ENCODE measurements around the gene AKAP17A.

AKAP17A gene

DNA sequence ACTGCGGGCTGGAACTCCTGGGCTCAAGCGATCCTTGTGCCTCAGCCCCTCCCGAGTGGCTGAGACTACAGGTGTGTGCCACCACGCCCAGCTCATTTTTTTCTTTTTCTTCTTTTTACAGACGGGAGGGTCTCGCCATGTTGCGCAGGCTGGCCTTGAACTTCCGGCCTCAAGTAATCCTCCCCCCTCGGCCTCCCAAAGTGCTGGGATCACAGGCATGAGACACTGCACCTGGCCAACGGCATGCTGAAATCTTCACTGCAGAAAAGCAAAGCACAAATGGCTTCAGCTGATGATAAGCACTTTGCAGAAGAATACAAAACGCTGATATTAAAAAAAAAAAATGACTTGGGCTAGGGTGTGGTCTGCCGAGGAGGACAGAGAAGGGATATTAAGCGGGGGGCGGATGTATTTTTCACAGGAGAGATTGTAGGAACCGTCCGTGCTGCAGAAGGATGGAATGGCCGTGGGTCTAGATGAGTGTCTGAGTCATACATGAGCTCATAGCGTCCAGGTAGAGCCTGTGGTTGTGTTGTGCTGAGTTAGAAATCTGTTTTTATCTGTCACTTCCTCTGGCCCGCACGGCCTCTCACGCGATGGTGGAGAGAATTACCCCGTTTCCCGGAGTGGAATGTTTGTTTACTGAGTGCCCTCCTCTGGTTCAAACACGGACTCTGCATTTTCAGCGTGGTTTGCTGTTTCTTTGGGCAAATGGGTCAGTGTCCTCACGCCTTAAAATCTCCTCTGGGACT, 8.5 kb upstream of the AKAP17A start:
- DNase-seq (ENCODE audit: low read depth, low spot score) = no peak

DNA sequence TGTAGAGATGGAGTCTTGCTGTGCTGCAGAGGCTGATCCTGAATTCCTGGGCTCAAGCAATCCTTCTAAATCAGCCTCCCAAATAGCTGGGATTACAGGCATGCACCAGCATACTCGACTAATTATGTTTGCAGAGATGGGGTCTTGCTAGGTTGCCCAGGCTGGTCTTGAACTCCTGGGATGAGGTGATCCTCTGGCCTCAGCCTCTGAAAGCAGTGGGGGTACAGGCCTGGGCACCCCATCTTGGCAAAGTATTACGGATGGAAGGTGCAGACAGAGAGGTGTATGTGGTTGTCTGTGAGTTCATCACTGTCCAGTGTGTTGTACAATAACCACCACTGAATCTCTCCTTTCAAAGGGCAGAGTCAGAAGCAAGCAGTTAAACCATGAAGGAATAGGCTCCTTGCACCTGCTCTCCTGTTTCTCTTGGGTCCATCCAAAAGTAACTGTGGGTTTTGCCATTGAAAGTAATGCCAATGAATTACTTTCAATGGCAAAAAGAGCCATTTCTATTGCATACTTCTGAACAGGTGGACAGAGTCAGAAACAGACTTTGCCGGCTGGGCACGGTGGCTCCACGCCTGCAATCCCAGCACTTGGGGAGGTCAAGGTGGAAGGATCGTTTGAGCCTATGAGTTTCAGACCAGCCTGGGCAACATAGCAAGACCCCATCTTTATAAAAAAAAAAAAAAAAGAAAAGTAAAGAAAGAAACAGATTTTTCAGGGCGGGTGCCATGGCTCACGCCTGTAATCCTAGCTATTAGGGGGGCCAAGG, 7.0 kb upstream of the AKAP17A start:
- DNase-seq (ENCODE audit: low read depth, low spot score) = no peak

DNA sequence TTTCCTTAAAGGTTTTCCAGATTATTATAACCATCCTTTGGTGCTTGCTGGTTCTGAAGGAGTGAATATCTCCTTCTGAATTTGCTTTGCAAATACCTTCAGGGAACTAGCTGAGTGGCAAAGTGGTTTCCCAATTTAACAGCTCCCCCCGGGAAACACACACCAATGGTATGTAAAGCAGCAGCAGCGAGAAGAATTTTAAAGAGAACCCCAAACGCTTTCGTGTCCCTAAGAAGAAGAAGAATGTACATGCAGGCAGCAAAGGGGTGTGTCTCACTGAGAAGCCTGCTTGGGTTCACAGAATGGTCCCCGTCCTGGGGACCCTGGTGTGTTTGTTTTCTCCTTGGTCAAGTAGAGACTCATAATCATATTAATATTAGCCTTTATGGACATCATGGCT, 4.2 kb upstream of the AKAP17A start:
- DNase-seq (ENCODE audit: low read depth, low spot score) = no peak

DNA sequence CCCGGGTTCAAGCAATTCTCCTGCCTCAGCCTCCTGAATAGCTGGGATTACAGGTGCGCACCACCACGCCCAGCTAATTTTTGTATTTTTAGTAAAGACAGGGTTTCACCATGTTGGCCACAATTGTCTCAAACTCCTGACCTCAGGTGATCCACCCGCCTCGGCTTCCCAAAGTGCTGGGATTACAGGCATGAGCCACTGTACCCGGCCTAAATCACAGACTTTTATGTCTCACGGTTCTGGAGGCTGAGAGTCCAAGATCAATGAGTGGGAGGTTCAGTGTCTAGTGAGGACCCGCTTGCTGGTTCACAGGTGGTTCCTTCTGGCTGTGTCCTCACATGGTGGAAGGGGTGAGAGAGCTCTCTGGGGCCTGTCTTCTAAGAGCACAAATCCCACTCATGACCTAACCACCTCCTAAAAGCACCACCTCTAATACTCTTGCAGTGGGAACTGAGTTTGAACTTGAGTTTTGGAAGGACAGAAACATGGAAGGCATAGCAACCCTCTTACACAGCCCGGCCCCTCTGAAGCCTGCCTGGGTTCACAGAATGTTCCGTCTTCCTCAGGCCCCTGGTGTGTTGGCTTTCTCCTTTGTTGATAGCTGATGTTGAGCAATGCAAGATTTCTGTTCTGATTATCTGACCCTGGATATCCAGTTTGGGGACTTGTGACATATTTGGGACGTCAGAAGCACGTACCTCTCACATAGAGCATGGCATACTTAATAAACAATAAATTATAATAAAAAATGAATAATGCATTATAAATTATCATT, 1.9 kb upstream of the AKAP17A start:
- DNase-seq (ENCODE audit: low read depth, low spot score) = no peak

DNA sequence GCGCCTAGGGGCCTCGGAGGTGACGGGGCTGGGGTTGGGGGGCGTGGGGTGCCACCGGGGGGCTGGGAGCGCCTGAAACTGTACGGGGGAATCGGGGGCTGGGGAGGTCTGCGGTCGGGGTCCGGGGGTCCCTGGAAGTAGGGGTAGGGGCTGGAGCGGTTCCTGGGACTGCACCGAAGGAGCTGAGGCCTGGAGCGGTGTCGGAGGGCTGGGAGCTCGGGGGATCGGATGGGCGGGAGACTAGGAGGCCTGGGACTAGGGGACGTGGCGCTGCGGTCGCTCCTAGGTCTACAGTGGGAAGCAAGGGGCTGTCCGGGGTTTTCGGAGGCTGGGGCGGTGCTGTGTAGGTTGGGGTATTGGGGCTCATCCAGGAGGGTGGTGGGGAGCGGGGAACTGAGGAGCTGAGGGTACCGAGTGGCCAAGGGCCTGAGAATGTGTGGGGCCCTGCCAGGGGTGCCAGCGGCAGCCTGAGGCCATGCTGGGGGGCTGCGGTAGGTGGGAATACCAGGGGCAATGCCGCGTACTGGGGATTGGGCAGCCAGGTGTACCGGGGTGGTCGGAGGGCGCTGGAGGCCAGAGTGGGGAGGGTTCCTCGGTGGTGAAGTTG, 562 bp downstream of the AKAP17A start:
- no peak for DNase-seq (ENCODE audit: low read depth, low spot score)

DNA sequence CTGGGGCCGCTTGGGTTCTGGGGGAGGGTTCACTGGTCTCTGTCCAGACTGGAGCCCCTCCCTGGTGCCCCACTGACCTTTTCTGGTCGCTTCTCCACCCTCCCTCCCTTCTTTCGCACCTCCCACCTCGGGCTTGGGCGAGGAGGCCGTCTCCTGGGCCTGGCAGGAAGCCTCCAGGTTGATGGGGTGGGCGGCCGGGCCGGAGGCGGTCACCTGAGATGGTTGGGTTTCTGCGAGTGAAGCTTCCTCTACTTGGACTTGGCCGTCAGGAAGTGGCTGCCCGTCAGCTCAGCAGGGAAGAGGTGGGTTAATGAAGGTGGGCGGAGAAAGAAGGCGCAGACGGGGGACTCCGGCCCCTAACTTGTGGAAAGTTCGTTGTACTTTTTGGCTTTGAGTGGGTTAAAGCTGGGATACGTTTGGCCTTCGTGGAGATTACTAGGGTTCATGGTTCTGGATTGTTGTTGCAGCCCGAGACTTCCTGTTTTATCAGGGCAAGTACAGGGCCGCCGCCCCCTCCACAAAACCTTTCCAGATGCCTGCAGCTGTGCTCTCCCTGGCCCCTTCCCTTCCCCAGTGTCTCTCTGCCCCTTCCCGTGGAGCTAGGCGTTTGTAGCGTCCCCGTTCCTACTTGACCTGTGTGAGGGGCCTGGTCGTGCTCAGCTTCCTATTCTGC, 1.2 kb downstream of the AKAP17A start:
- DNase-seq (ENCODE audit: low read depth, low spot score) = no peak

DNA sequence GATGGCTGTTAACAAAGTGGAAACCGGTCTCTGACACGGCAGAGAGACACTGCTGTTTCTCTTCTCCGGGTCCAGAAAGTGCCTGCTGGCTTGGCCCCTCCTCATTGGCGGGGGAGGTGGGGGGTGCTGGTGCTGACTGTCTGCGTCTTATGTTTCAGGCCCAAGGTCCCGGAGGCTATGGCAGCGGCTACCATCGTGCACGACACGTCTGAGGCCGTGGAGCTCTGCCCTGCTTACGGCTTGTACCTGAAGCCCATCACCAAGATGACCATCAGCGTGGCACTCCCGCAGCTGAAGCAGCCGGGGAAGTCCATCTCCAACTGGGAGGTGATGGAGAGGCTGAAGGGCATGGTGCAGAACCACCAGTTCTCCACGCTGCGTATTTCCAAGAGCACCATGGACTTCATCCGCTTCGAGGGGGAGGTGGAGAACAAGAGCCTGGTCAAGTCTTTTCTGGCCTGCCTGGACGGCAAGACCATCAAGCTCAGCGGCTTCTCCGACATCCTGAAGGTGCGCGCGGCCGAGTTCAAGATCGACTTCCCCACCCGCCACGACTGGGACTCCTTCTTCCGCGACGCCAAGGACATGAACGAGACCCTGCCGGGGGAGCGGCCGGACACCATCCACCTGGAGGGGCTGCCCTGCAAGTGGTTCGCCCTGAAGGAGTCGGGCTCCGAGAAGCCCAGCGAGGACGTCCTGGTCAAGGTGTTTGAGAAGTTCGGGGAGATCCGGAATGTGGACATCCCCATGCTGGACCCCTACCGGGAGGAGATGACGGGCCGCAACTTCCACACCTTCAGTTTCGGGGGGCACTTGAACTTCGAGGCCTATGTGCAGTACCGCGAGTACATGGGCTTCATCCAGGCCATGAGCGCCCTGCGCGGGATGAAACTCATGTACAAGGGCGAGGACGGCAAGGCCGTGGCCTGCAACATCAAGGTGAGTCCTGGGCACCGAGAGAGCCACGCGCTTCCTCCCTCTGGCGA, 2.2 kb downstream of the AKAP17A start:
- DNase-seq (ENCODE audit: low read depth, low spot score) = no peak

DNA sequence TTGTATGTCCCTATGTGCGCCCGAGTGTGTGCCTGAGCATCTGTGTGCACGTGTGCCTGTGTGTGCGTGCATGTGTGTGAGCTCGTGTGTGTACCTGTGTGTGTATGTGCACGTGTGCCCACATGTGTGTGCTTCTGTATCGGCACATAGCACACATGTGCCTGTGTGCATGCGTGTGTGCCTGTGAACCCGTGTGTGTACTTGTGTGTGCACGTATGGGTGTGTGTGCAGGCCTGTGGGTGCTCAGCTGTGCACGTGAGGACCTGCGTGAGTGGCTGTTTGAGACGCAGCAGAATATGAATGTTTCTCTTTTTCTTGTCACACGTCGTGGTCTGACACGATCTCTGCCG, 4.3 kb downstream of the AKAP17A start:
- no peak for DNase-seq (ENCODE audit: low read depth, low spot score)

DNA sequence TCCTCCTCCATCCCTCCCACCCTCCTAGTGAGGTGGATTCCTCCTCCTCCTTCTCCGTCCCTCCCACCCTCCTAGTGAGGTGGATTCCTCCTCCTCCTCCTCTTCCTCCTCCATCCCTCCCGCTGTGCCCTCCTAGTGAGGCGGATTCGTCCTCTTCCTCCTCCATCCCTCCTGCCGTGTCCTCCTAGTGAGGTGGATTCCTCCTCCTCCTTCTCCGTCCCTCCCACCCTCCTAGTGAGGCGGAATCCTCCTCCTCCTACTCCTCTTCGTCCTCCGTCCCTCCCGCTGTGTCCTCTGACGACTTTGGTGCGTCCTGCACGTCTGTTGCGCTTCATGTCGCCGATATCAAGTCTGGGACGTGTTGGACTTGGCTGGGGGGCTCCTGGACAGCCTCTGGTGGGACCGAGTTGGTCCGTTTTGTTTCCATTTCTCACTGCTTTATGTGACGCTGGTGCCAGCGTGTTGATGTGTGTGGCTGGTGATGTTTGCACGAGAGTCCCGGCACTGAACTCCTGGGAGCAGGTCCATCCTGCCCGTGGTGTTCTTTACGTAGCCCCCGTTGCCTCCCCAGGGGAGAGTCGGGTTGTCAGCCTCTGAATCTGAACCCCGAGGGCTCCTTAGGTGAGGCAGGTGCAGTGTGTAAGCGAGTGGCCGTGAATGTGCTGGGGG, 5.4 kb downstream of the AKAP17A start:
- no peak for DNase-seq (ENCODE audit: low read depth, low spot score)

DNA sequence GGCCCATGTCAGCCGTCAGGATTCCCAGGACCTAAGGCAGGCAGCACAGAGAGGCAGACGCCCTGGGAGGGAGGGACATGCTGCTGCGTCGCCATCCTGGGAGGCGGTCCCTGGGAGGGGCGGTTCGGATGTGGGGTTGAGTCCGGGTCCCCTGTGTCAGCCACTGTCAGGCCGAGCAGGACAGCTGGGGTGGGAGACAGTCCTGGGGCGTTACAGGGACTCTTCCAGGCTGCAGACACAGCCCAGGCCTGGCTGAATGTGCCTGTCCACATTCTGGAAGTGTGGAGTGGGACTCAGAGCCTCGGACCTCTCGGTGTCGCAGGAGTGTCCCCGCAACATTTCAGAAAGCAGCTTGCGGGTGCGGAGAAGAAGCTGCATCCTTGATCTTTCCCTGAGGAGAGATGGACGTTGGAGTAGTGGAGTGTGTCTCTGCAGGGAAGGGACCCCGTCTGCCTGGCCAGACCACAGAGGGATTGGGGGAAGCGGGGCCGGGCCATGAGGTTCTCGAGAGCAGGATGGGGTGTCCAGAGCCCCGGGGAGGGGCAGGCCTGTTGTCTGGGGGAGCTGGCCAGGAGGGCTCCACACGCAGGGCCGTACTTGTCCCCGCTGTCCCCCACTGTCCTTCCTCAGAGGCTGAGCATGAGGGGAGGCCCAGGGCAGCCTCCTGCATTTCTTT, 6.1 kb downstream of the AKAP17A start:
- DNase-seq (ENCODE audit: low read depth, low spot score) = no peak

DNA sequence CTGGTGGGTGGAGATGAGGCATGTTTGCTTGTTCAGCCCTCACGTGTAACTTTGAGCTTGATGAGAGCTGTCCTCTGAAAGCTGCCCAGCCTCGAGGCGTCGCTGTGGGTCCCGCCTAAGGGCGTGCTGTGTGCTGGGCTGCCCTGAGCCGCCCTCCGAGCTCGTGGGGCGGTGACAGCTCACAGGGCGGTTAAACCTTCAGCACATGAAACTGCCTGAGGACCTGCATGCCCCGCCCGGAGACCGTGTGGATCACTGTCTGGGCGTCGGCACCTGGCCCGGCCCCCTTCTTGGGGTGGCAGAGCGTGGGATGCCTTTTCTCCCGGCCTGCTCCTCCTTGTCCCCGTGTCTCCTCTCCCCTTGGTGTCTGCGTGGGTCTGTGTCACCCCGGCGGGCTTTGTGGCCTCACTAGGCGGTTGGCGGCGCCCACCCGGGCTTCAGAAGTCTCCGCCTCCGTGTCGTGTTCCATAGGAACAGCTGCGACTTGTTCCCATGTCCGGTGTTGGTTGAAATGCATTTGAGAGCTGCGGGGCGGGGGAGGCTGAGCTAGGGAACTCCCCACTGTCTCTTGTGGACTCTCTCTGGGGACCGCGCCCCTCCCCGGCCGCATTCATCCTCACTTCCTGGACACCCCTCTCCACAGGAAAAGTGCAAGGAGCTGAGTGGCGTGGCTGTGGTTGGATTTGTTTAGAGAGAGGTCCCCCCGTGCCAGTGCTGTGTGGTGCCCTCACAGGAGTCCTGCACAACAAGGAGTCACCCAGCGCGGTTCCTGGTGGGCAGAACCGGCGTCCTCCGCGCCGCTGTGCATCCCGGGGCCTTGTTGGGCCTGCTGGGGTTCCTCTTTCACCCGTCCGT, 6.8 kb downstream of the AKAP17A start:
- no peak for DNase-seq (ENCODE audit: low read depth, low spot score)

DNA sequence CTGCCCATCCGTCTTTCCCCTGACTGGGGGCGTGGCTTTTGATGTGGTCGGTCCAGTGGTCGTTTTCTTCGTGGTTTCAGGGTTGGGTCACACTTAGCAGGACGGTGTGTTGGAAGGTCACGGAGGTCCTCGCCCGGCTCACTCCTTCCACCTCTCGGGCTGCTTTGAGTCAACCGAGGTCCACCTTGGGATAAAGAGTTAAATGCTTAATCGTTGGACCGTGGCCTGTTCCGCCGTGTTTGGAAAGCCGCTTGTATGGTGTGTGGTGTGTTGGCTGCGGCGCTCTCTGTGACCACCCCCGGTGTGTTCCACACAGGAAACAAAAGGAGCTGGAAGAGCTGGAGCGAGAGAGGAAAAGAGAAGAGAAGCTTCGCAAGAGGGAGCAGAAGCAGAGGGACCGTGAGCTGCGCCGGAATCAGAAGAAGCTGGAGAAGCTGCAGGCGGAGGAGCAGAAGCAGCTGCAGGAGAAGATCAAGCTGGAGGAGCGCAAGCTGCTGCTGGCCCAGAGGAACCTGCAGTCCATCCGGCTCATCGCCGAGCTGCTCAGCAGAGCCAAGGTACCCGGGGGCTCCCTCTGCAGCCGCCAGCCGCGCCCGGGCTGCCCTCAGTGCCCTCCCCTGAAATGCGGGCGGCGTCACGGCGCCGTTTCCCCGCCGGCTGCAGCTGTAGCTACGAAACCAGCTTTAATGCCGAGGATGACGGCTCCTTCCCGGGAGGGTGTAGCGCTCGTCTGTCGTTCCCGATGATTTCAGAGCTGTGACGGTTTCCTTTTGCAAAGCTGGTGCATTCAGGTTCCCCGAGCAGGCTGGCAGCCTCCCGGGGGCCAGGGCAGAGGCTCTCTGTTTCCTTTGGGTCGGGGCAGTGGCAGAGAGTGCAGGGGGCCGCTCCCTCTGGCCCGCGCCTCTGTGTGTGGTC, 7.7 kb downstream of the AKAP17A start:
- DNase-seq (ENCODE audit: low read depth, low spot score) = no peak

DNA sequence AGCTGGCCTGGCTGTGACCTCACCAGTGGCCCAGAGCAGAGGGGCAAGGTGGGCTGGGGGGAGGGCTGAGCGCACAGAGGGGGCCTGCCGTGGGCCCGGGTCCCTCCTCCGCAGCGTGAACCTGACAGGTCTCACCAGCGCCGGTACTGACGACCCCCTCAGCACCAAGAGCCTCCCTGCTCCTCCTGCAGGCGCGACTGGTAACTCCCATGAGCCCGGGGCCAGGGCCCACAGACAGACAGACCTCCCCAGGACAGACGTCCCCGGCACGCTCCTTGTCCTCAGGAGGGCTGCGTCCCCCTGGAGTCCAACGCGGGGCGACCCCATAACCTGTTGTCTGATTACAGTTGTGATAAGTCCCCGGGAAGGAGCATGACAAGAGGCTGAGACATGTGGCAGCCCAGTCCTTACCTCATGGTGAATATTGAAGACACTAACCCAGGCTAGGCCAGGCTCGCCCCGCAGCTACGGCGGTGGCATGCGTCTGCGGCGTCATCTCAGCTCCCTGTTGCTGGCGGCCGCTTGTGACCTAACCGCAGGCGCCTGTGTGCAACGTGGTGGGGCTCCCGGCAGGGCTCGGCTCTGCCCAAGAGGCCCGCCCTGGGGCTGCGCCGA, 8.5 kb downstream of the AKAP17A start:
- DNase-seq (ENCODE audit: low read depth, low spot score) = no peak

DNA sequence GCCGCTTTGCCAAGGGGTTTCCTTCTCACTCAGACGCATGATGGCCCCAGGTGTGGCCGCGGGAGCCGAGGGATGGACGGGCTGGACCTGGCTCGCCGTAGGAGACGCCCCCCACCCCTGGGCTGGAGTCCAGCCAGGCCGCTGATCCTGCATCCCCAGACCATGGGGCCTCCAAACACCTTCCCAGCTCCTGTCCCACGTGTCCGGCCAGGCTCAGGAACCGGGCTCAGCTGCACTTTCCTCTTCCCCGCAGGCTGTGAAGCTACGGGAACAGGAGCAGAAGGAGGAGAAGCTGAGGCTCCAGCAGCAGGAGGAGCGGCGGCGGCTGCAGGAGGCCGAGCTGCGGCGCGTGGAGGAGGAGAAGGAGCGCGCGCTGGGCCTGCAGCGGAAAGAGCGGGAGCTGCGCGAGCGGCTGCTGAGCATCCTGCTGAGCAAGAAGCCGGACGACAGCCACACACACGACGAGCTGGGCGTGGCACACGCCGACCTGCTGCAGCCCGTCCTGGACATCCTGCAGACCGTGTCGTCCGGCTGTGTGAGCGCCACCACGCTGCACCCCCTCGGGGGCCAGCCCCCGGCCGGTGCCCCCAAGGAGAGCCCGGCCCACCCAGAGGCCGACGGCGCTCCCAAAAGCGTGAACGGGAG, 9.1 kb downstream of the AKAP17A start:
- DNase-seq (ENCODE audit: low read depth, low spot score) = no peak

DNA sequence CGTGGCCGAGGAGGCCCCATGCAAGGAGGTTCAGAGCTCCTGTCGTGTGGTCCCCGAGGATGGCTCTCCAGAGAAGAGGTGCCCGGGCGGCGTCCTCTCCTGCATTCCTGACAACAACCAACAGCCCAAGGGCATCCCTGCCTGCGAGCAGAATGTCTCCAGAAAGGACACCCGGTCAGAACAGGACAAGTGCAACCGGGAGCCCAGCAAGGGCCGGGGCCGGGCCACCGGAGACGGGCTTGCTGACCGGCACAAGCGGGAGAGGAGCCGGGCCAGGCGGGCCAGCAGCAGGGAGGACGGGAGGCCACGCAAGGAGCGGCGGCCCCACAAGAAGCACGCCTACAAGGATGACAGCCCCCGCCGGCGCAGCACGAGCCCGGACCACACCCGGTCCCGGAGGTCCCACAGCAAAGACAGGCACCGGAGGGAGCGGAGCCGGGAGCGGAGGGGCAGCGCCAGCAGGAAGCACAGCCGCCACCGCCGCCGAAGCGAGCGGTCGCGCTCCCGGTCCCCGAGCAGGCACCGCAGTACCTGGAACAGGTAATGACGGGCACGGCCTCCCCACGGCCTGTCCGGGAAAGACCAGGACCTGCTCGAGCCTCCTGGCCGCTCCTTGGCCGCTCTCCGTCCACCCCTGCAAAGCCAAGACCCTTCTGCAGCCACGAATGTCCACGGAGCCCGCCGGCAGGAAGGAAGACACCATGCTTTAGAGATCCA, 9.8 kb downstream of the AKAP17A start:
- DNase-seq (ENCODE audit: low read depth, low spot score) = no peak

DNA sequence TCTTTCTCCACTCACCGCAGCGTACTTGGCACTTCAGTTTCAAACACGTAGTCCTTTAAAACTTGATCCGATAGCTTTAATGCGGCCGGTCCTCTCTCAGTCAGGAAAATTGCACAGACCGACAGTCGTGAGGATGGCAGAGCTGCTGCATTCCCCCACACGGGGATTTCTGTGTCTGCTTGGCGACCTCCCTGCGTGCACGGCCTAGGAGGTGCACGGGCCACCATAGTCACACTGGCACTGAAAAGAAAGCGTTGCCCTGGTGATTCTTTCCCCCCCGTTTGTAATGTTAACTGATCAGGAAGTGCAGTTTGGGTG, 10.3 kb downstream of the AKAP17A start:
- DNase-seq (ENCODE audit: low read depth, low spot score) = no peak

All from brain pericyte (primary cell).